Measurements from ENCODE around the gene SAMM50.

SAMM50 gene

DNA sequence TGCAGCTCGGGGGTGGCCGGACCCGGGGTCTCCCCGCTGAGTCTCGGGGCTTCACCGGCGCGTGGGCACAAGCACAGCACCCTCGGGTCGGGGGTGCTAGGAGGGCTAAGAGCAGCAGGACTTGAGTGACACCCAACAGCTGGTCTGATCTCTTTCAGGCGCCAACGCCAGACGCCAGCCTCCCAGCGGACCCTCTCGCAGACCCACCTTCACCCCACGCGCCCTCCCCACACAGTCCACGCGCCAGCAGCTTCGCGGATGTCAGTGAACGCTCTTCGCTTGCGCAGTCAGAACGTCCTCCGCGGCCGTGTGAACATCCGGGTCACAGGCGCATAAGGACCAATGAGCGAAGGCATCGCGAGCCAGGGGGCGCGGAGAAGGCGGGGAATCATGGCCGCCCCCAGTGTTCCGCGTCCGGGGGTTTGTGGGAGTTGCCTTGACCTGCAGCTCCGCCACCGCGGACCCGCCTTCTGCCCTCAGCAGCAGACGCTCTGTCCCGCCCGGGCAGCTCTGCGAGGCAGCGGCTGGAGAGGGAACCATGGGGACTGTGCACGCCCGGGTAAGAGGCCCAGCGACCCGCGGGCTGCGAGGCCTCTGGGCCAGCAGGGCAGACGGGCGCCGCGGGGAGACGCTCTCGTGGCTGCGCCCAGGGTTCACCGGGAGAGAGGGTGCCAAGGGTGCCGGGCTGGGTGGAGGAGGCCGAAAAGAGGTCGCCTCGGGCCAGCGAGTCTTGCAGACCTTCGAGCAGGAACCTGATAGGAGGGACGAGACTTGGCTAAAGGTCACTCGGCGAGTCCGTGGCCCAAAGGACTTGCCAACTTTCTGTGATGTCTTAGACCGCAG is at the start of gene SAMM50:
Gene SAMM50, plus strand, starts transcription at position 403 of the 843 bp plus-strand sequence. Its CDS starts 136 bp downstream, at position 539.
- DNase-seq (ENCODE audit: low read depth in 2 of 2) = peak; percentile 85 to 86

DNA sequence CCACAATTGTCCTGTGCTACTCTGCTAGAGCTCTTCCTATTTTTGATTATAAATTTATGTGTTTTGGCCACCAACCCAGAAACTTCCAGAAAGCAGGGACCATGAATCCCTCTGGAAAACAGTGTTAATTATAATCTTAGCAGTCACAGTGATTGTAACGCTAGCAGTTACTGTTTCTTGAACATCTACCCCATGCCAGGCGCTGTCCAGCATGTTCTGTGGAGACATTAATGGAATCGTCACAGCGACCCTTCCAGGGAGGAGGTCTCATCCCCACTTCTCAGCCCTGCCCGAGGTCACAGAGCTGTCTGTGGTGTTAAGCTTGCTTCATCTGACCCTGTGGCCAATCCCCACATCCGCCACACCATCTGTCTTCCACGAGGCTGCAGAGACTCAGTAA is 49.6 kb upstream of the SAMM50 start:
- no peak for DNase-seq (ENCODE audit: low read depth in 2 of 2)

DNA sequence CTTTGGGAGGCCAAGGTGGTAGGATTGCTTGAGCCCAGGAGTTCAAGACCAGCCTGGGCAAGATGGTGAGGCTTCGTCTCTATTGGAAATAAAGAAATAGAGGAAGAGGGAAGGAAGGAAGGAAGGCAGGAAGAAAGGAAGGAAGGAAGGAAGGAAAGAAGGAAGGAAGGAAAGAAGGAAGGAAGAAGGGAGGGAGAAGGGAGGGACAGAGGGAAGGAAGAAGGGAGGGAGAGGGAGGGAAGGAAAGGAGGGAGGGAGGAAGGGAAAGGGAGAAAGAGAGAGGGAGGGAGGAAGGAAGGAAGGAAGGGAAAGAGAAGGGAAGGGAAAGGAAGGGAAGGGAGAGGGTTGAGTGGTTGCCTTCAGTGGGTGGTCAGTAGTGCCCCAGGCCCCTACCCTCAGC is 45.5 kb upstream of the SAMM50 start:
- DNase-seq (ENCODE audit: low read depth in 2 of 2) = no peak

DNA sequence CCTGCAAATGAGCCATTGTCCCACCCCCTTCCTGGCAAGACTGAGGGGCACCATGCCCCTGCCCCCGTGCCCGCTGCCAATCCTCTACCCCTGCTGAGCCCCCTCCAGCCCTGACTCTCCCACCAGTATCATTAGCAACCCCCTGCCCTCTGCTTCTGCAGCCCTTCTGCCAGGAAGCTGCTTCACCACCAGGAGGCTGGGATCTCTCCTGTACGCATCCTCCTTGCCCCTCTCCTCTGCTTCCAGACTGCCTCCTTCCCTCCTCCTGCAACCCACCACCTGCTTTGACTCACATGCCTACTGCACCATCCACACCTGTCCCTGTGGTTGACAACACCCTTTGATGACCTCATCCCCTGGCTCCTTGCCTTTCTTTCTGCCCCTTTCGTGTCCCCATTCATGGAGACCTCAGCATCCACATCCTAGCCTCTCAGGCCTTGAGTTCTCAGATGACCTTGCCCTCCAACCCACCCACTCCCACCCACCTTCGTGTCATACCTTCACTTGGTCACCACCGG is 45.0 kb upstream of the SAMM50 start:
- DNase-seq (ENCODE audit: low read depth in 2 of 2) = no peak

GRCh38 chr22:43911351-43911750 is 43.9 kb upstream of the SAMM50 start:
- no peak for DNase-seq (ENCODE audit: low read depth in 2 of 2)

DNA sequence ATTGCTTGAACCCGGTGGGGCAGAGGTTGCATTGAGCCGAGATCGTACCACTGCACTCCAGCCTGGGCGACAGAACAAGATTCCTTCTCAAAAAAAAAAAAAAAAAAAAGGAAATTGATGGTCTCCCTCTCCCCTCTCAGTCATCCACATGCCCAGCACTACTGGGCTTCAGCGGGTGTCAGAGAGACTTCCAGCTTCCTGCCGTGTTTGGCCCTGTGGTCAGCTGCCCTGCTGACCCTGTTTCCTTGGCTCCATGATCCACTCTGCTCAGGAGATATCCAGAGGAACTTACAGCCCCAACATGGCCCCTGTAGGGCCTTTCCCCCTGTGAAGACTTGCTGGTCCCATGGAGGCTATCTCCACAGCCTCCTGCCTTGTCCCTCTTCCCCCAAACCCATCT is 37.7 kb upstream of the SAMM50 start:
- DNase-seq (ENCODE audit: low read depth in 2 of 2) = no peak

DNA sequence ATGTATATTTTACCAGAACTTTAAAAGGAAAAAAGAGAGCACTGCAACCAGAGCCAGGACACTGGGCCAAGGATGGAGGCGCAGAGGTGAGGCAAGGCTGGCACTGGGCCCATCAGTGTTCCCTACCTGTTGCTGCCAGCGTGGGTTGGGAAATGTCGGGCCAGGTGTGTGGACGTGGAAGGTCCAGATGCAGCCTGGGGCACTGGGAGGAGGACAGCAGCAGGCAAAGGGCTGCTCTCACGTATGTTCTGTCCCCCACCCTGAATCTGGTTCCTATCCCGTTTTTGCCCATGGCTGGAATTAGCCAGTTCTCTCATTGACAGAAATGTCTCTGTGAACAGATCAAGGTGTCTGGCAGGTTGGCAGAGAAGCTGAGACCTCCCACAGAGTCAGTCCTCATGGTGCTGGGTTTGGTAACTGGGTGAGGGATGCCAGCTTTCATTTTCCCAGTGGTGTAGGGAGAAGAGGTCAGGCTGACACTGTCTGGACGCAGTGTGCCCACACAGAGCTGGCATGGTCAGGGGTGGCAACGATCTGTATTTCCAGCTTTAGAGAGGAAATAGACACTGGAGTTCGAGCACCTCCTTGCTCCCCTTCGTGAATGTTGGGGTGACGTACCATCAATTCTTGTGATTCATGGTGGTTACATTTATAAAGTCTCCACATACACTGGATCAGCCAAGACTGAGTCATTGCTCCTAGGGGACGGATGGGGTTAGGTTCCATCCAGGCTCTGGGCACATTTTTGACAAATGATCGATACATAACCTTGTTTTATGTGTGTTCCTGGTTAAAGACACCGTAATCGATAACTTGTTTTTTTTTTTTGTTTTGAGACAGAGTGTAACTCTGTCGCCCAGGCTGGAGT is 35.9 kb upstream of the SAMM50 start:
- no peak for DNase-seq (ENCODE audit: low read depth in 2 of 2)

GRCh38 chr22:43921370-43921769 is 33.9 kb upstream of the SAMM50 start:
- DNase-seq (ENCODE audit: low read depth in 2 of 2) = no peak

DNA sequence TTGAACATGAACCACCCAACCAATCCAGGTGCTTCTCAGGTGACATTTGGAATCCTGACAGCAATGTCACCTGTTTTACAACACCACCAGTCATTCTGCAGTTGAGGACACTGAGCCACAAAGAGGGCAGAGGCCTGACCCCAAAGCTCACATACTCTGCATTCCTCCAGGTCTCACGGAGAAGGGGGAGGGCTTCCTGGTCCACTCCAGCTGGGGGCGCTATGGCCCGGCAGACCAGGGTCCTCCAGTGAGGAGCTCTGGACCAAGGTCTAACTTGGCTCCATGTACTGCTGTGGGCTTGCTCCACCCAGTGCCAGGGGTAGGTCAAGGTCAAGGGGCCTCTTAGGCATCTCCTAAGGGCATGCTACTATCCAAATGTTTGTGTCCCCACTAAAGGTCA is 33.1 kb upstream of the SAMM50 start:
- no peak for DNase-seq (ENCODE audit: low read depth in 2 of 2)

DNA sequence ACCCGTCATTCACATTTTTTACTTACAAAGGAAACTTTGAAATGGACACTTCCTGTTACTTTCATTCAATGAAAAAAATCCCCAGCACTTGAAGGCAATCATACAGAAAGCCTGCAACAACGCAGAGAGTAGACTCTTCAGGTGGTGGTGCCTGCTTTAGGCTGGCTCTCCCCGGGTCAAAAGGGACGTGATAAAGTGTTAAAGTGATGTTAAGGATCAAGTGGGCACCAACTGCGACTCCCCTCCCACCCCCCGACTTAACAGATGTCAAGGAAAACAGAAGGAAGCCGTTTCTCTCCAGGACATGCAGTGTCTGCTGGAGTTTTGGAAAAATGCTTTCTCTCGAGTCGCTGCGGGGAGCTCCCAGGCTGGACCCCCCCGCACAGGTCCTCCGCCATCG is 32.1 kb upstream of the SAMM50 start:
- no peak for DNase-seq (ENCODE audit: low read depth in 2 of 2)

GRCh38 chr22:43923631-43924464 is 31.4 kb upstream of the SAMM50 start, which contains the start of gene PNPLA3:
Gene PNPLA3 (plus strand): TSS chr22:43923805. CDS start chr22:43923912, 107 bp downstream.
- DNase-seq (ENCODE audit: low read depth in 2 of 2) = peak; percentile 47 to 66

DNA sequence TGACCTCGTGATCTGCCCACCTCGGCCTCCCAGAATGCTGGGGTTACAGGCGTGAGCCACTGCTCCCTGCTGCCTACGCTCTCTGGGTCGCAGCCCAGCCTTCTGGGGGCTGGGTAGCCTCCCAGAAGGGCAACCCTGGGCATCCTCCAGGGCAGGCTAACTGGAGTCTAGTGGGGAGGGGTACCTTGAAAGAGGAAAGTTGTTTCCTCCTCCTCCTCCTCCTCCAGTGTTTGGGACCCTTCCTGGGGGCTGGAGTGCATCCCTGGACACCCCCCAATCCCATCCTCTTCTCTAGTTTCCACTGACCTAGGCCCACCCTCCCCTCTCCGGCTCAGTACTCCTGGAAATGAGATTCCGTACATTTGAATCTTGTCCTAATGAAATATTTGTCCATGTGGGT is 30.4 kb upstream of the SAMM50 start:
- no peak for DNase-seq (ENCODE audit: low read depth in 2 of 2)

GRCh38 chr22:43925433-43926348 is 29.6 kb upstream of the SAMM50 start:
- no peak for DNase-seq (ENCODE audit: low read depth in 2 of 2)

DNA sequence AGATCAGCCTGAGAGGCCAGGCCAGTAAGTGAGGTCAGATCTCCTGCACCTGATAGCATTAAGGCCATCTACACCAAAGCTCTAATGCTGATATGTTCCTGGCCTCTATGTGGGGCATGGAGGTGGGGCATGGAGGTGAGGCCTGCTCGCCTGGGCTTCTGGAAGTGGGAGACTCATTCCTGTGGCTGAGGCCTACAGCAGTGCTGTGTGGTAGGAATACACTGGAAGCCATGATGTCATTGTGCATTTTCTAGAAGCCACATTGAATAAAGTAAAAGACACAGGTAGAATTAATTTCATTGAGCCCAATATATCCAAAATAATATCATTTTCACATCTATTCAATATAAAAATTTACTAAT is 28.9 kb upstream of the SAMM50 start:
- no peak for DNase-seq (ENCODE audit: low read depth in 2 of 2)

- DNase-seq (ENCODE audit: low read depth in 2 of 2) = no peak
These were observed 26.8 kb upstream of the SAMM50 start for GRCh38 chr22:43928468-43928867.

DNA sequence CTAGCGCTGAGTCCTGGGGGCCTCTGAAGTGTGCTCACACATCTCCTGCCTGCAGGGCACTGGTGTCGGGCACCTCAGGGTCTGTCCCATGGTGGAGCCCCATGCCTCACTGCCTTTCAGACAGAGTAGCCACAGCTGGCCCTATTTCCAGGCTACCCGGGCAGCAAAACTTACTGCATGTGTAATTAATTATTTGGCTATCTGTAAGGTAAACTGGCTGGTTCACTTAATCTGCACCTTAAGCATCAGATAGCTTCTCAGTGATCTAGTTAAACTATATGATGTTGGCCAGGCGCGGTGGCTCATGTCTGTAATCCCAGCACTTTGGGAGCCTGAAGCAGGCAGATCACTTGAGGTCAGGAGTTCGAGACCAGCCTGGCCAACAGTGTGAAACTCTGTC is 26.3 kb upstream of the SAMM50 start:
- no peak for DNase-seq (ENCODE audit: low read depth in 2 of 2)

- no peak for DNase-seq (ENCODE audit: low read depth in 2 of 2)
These were observed 23.5 kb upstream of the SAMM50 start for GRCh38 chr22:43931771-43932170.

DNA sequence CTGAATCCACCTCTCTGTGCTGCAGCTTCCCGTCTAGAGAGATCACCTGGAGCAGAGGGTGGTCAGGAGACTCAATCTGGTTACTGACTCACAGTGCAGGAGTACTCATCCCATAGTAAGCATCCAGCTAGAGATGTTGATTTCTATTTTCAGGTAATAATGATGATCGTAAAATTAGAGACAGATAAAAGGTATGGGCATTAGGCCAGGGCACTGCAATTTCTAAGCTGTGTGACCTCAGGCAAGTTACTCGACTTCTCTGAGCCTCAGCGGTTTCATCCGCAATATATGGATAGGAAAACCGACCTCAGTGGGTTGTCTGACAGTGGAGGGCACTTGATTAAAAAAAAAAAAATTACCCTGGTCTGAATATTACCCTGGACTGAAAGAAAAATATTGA is 13.8 kb upstream of the SAMM50 start:
- no peak for DNase-seq (ENCODE audit: low read depth in 2 of 2)

DNA sequence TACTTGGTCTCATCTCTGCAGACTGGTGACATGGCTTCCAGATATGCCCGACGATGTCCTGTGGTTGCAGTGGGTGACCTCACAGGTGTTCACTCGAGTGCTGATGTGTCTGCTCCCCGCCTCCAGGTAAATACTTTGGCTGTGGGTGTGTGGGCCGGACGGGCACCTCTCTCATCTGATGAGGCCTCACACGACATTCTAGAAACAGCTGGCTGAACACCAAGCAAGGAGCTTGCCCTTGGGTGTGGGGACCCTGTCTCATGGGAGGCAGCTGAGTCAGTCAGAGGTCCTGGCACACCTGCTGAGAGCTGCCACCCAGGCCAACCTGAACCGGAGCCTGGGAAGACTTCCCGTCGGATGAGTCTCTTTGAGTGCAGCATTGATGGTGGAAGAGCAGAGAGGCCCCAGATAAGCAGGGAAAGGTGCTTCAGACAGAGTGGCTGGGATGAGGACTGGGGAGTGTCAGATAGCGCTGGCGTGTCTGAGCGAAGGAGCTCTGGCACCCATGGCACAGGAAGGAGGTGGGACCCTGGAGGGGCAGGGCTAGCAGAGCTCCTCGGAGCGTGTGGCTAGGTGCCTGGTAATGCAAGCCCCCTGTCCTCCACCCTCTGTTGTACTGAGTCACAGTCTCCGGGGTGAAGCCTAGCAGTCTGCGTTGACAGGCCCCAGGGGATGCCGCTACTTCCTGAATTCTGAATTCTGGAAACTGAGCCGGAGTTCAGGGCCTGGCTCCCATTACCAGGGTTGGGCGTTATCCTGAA is 10.4 kb upstream of the SAMM50 start:
- DNase-seq (ENCODE audit: low read depth in 2 of 2) = no peak

Data from stimulated activated CD8-positive, alpha-beta memory T cell treated with anti-CD3 and anti-CD28 coated beads, Interleukin-7, amount 100 ng/mL, for 1 hour (primary cell).